Left ventricle myocardium superior (tissue), 1 donor: ENCODE results near the gene GREM2. TPM values are rescaled to one million over a fixed set of nuclear protein-coding genes. Genes with fewer than 3 reads are reported as not detected.
A peak's percentile ranks its signal among the peaks of the same experiment; 100 is the strongest.

Experiments
- ATAC-seq: fragments of 200-7000 bp; cut with Tn5 transposase; one replicate; pipeline ENCODE4 v1.9.1; 2020; ENCODE audit warnings: mild to moderate bottlenecking, moderate library complexity
- DNase-seq: peaks from one replicate; pipeline ENCODE4 v3.0.0-alpha.2; 2020
- intact Hi-C: fragments of 100-400 bp; cut with micrococcal nuclease; formaldehyde crosslinking; loops from one replicate; pipeline ENCODE4 v1.11.0; 2022
- total RNA-seq: library from RNA; stranded (reverse); fragmentation: NEBNext Ultra II Directional; extraction: Animal tissue kit (Norgen Biotek cat#: 25700); gene quantifications from one replicate; pipeline ENCODE4 v1.2.1, GENCODE V29; 2021
- donor health status: DM: no; HTN: yes; CAD: no; lungs with severe emphysema.

The GREM2 gene
- total RNA-seq, 1 donor from 2014 or later = not detected

DNA sequence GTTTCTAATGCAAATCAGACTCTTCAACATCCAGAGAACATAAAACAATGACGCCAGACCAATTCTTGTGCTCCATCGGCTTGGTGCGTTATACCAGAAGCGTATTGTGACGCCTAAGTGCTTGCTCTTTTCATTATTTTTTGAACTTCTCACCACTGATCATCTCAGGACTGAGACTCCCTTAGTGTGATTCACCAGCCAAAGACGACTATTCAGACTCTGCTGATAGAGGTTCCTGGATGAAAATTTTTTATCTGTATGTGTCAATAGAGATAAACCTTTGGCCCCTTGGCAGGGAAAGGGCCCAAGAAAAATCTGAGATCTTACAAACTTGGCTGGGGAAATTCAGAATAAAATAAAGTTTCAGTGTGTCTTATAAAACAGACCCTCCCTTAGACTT lies 856 bp upstream of the GREM2 start:
- DNase-seq (no peak), ATAC-seq (no peak)
- intact Hi-C loops = no loop called here

DNA sequence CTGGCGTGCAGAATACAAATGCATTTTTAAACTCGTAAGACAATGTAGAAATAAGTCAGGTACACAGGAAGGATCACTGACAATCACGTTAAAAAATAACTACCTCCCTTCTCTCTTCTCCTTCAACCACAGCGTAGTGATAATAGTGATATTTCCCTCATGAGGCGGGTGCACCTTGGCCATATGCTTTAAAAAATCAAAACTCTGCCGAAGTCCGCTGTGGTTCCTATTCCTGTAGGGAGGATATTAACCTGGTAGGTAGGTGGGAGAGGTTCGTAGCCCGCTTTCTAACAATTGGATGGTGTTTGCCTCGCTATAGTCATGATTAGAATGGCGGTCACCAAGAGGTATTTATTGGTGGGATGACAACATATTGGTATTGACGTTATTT lies 732 bp downstream of the GREM2 start:
- intact Hi-C loops = no loop called here
- ATAC-seq = no peak

DNA sequence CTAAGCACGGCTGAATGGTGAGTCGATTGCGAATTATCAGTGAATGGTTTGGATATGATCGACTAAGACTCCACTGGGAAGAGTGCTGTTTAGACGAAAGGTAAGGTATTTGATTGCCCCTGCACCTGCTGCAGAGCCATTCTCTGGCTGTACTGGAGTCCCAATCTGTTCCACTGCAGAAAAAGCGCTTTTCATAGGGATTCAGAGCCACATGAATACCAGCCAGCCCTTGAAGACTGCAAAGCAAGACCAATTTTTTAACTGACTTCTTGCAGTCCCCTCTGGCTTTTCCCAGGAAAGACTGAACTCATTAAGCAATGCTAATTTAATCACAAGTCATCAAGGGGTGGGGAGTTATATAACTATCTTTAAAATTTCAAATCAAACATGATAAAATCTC lies 1.3 kb downstream of the GREM2 start:
- ATAC-seq (no peak), DNase-seq (no peak)
- intact Hi-C loops = no loop called here

More for the DNA sequence above, 732 bp downstream of the GREM2 start:
- DNase-seq = no peak

DNA sequence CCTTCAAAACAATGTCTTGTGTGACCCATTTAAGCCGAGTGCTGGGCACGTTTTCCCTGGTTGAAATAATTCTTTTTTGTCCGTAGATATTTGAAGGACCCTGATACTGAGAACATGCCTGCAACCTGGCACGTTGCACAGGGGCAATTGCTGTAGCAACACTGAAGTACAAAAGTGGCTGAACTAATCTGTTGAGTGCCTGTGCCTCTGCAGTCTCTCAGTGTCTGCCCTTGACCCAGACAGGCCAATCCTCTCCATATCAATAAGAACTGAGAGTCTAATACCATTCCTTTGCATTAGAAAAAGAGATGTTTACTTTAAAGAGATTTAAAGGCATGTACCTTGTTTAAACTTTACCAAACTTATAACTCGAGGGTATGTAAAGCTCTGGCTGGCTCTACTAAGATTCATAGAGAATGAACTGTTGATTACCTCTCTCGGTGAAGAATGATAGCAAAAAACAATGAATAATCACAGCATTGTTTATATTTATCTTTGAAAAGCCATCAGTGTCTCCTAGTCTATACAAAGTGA lies 2.4 kb downstream of the GREM2 start:
- DNase-seq = no peak
- intact Hi-C loops = no loop called here
- ATAC-seq = no peak

DNA sequence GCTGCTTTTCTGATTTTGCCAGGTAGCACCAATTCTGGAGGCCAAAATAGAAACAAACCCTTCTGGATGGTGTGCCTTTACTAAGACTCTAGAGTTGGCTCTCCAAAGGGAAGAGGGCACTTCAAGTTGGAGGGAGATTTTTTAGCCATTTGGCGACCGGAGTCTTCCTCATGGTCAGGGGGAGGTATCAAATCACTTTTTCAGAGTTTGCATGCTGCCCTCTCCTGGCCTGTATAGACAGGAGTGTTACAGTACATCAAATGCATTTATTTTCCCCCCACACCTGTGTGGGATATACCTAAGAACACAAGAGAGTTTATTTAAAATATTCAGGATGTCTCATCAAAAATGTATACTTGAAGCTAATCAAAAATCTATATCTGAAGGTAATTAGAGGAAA lies 3.2 kb downstream of the GREM2 start:
- intact Hi-C loops = no loop called here
- ATAC-seq = no peak
- no peak for DNase-seq

DNA sequence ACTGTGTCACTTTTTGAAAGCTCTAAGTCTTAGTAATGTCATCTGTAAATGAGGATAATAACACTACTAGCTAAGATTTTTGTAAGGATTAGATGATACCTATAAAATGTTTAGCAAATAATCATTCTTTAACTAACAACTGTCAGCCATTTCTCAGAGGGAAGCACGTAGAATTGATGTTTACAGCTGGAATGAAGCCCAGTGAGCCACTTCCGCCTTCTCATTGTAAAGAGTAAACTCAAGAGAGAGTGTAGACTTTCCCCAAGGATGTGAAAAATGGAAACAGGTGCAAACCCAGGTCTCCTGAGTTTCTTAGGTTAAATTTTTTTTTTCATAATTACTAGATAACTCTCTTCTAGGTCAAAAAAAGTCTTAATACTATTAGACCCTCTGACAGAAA lies 4.9 kb downstream of the GREM2 start:
- DNase-seq (no peak), ATAC-seq (no peak)
- intact Hi-C loops = no loop called here

DNA sequence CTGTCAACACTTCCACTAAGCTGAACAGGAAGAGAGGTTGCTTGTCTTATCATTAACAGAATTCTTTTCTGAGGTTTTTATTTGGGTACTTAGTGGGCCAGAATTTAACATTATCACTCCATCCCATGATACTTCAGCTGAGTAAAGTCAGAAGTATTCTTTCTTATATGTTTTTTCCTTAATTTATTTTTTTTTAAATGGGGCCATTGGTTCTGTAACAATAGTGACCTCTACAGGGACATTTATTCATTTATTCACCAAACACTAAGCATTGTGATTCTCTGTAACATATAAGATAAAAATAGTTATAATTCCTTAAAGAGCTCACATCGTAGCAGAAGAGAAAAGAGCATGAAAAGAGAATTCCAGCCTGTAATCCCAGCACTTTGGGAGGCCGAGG lies 9.8 kb downstream of the GREM2 start:
- intact Hi-C loops = no loop called here
- DNase-seq (no peak), ATAC-seq (no peak)

DNA sequence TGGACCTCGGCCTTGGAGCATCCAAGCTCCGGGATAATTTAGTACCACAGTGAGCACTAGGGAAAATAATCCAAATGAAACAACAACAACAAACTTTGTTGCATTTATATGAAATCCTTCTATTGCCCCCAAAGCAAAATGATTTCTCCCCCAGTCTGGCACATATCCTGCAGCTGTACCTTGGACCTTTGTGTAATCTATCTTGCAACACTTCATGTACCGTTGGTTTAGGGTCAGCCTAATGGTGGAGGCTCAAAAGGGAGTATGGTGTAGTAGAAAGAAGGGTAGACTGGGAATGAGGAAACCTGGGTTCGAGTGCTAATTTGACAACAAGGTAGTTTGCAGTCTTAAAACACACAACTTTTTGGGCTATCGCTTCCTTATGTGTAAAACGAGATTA lies 12.1 kb downstream of the GREM2 start:
- ATAC-seq (no peak), DNase-seq (no peak)
- intact Hi-C loops = no loop called here

DNA sequence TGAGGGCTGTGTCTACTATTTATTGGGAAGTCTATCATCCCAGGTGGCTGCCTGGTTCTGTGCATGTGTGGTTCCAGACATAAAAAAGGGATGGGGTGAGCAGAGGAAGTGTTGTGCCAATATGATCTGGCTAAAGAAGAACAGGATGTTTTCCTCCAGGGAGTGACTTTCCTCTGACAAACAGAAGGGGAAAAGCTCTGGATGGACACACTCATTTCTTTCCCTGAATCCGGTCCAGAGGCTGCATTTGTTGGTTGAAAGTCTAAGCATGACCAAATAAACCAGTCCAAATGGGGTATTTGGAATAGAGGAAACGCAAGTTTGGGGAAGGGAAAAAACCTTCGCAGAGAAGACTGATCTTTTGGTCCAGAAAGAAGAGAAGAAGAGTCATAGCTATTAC lies 12.7 kb downstream of the GREM2 start:
- no peak for ATAC-seq
- intact Hi-C loops = no loop called here
- no peak for DNase-seq

DNA sequence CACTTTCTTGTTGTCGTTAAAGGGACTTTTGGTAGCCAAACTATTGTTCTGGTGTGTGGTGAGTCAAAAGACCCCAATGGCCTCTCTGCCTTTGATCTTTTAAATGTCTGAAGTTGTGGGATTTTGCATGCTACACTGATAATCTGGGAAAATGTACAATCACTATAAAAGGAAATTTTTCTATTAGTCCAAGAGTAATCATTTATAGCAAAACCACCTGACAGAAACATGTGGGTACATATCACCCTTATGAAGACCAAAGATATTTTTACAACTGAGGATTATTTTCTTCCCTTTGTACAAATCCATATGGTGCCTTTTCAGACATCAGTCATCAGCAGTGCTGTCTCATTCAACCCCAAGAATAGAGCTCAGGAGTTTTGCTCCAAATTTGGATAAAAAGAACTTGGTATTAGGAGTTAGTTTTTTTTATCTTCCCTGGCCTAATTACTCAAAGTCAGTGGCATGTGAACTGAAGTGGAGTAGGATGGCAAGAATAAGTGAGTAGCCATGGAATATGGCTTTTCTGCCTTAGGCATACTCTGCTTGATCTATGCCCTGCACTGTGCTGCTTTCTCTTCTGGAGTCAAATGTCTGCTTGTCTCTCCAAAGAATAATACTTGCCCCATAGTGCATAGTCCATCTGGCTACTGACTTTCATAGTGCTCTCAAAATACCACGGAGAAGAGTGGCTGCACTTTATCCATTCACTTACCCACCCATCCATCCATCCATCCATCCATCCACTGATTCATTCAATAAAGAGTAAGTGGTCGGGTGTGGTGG lies 13.5 kb downstream of the GREM2 start:
- ATAC-seq = no peak

DNA sequence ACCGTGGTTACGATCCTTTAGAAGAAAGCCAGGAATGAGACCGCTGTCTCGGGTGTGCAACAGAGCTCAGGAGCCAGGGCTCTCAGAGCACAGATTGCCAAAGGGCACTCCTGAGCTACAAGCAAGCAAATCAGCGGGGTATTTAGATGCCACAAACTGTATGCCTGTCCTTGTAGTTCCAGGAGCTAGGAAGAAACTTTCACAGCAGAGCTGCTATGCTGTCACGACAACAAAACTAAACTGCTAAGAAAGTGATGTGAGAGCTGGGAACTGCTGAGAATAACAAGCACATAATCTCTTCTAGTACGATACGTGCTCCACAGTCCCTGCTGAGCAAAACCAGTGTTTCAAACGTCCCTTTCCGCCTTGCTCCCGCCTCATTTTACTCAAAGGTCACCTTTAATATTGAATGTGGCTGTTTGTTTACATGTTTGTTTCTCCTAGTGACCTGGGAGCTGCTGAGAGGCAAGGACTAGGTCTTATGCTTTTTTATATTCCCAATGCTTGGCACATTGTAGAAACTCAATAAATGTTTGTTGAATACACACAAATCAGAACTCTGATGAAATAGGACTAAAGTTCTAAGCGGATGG lies 14.7 kb downstream of the GREM2 start:
- ATAC-seq (no peak), DNase-seq (no peak)
- intact Hi-C loops = no loop called here

More for the DNA sequence above, 13.5 kb downstream of the GREM2 start:
- DNase-seq = no peak
- intact Hi-C loops = no loop called here

DNA sequence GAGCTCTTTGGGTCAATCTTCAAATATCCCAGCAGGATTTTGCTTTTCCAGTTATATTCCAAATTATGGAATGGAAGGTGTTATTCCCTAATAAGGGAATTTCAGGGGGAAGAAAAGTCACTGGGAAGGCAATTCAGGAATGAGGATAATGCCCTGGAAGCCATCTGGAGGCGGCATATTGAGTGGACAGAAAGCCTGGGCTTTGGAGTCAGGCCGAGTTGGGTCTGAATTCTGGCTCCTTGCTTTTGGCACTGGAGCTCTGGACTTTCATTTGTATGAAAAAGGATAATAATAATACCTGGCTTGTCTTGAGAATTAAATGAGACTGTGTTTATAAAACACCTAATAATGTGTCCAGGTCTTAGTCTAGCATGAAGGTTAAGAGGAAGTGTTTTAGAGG lies 16.5 kb downstream of the GREM2 start:
- intact Hi-C loops = no loop called here
- no peak for DNase-seq
- ATAC-seq = no peak

DNA sequence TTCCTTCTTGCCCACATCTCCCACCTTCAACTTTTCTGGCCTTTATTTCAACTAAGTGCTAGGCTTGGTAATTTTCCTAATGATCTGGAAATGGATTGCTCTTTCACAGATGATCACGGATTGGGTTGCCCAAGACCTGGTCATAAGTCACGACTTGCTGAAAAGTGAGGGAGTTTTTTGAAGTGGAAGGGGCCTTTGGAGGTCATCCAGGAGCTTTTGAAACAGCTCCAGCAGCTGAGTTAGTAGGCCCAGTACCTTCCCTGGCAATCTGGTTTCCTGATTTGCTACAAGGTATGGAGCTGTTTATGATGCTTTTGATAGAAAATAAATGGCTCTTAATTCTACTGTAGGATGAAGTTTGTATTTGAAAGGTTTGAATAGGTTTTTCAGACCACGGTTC lies 20.4 kb downstream of the GREM2 start:
- intact Hi-C loops = no loop called here
- no peak for DNase-seq
- ATAC-seq = no peak

DNA sequence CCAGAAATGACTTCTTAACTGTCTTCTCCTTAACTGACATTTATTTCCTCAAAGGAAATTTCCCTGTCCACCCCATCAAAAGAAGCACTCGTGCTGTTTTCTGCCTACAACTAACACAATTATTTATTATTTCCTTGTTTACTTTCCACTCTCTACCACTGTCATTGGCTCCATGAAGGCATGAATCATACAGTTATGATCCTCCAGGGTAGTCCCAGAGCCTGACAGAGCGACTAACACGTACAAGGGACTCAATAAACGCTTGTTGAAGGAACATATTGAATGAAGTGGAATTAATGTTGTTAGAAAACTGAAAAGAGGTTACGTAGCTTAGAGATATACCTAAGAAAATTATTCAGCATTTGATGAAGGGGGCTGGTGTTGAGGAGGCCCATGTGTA lies 20.9 kb downstream of the GREM2 start:
- DNase-seq = no peak
- intact Hi-C loops = no loop called here
- ATAC-seq = no peak

DNA sequence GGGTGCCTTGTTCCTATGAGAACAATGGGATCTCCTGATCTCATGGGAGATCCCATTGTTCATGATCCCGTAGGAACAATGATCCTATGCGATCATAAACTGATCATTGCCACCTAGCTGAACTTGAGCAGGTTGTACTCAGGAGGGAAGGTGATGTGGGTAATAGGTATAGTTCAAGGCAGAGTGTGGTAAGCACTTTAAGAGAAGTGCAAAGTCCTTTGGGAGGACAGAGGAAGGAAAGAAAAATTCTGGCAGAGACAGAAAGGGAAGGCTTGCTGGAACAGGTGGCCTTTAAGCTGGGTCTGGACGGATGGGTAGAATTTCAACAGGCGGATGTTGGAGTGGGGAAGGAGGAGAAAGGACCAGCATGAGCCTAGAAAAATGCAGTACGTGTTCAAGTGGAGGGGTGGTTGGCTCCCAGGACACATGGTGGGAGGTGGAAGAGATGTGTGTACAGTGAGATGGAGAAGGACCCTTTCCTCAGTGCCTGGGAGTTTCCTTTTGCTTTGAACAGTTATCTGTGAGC lies 22.3 kb downstream of the GREM2 start:
- no peak for DNase-seq
- intact Hi-C loops = no loop called here
- ATAC-seq = no peak

DNA sequence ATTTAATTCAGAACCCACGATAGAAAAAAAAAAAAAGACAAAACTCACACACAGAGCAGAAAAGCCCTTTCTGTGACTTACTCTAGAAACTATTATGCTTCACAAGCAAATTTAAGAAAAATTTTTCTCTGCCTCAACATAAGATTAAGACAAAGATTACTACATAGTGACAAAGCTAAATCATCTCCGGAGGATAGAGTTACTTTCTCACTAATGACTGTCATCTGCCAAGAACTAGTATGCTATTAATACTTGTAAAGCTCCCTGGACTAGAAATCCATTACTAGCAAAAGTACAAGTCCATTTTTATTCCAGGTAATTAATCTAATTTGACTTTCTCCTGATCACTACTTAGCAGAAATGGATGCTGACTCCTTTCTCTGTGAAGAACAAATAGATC lies 25.9 kb downstream of the GREM2 start:
- DNase-seq (no peak), ATAC-seq (no peak)
- intact Hi-C loops = no loop called here

DNA sequence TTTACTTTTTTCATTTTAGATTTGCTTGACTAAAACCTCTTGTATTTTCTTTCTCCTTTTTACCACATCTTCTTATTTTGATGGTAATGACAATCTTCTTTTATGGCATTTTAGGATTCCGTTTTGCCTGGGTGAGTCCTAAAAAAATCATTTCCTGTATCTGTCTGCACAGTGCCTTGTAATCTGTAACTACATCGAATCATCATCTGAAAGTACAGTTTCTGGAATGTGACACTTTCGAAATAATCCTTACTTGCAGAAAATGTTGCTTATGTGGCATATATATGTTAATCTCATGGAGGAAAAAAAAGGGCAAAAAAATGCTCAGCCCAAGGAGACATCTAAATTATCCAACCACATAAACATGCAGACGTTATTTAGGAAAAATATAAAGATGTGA lies 29.0 kb downstream of the GREM2 start:
- ATAC-seq (no peak), DNase-seq (no peak)
- intact Hi-C loops = no loop called here

DNA sequence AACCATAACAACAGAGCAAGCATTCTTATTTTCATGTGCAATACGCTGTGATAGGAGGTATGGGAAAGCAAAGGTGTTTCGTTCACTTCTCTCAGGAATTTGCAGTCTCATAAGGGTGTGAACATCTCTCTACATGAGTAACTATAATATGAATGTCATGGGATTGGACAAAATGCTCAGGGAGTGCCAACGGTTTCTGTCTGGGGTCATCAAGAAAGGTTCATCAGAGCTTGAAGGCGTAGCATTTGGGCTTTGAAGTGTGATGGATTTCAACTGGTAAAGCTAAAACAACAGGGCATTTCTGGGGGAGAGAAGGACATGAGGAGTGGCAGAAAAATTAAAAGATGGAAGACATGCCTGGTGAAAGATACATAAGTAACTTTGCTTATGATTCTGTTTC lies 32.4 kb downstream of the GREM2 start:
- intact Hi-C loops = no loop called here
- ATAC-seq (no peak), DNase-seq (no peak)

DNA sequence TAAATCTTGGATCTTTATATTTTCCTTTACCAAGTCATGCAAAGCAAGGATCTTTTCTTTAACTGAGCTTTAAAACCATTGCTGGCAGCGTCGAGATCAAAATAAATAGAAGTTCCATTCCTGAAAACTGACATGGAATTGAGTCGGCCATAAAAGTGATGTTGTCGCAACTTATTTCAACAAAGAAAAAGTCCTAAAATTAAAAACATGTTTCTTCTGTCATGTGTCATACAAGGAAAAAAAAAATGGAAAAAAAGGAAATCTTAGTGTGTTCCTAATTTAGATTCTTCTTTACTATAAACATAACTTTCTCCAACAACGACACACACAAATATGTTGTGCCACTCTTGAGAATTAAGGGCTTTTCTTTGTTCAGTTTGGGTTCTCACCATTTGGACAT lies 34.9 kb downstream of the GREM2 start:
- DNase-seq = no peak
- intact Hi-C loops = no loop called here
- ATAC-seq = no peak

DNA sequence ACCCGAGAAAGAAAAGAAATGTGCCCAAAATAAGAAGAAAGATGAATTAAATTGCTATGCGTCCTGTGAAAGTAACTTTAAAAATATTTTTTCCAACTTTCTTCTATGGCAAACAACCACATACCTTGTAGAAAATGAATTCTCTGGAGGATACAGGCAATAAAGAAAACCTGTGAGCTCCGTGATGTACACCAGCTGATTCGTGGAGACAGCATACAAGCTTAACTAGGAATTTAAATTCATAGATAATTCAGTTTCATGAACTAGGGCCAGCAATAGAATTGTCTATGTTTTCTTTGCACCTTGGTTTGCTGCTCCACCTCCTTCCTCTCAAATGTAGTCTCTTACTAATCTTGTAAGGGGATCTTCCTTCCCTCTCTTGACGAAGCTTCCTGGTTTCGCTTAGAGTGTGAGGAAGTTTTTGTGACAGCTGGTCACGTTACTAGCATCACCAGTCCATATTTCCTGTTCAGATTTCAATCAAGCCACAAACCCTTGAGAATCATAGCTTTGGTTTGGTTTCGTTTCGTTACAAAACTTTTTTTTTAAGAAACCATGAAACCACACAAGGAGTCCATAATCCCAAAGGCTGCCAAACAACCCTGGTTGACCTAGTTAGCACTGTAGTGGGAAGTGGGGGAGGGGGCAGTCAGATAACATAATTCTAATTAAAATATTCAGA lies 35.8 kb downstream of the GREM2 start:
- no peak for DNase-seq
- ATAC-seq = peak; percentile 35
- intact Hi-C loops = no loop called here
